SKM-1 treated with dmso at 0.1 percent for 144 hours (cell line): ENCODE data around the gene RRM2.
"Not testable (repeated sequence)": the region's sequence is repeated elsewhere in the genome, so short reads cannot be mapped to it uniquely, and the experiment has no call there.

Source experiments
- DNase-seq: peaks from one replicate; lab custom pipeline; 2025; ENCODE audit not compliant: unreplicated experiment; lab: John Stamatoyannopoulos, UW

Gene RRM2

GRCh38 chr2:10132043-10132575 lies 9.6 kb downstream of the RRM2 start:
- DNase-seq = no peak

- DNase-seq = no peak
Observed at GRCh38 chr2:10132596-10132995, 10.1 kb downstream of the RRM2 start.

- DNase-seq = no peak
Observed at GRCh38 chr2:10132996-10133647, 10.6 kb downstream of the RRM2 start.

- DNase-seq = no peak
Observed at GRCh38 chr2:10135296-10136089, 13.0 kb downstream of the RRM2 start.

- no peak for DNase-seq
Observed at GRCh38 chr2:10136101-10136934, 13.8 kb downstream of the RRM2 start.

- no peak for DNase-seq
Observed at GRCh38 chr2:10137053-10137843, 14.7 kb downstream of the RRM2 start.

- DNase-seq = no peak
Observed at GRCh38 chr2:10139536-10139935, 17.0 kb downstream of the RRM2 start.

GRCh38 chr2:10140841-10141610 lies 18.5 kb downstream of the RRM2 start:
- no peak for DNase-seq

GRCh38 chr2:10141736-10142639 lies 19.4 kb downstream of the RRM2 start:
- DNase-seq = no peak

- no peak for DNase-seq
Observed at GRCh38 chr2:10142640-10142965, 20.1 kb downstream of the RRM2 start.

GRCh38 chr2:10144771-10145518 lies 22.4 kb downstream of the RRM2 start:
- no peak for DNase-seq

- DNase-seq = no peak
Observed at GRCh38 chr2:10145519-10146357, 23.2 kb downstream of the RRM2 start.

- DNase-seq = no peak
Observed at GRCh38 chr2:10146366-10147005, 23.9 kb downstream of the RRM2 start.

GRCh38 chr2:10147050-10147660 lies 24.6 kb downstream of the RRM2 start:
- DNase-seq = not testable (repeated sequence)

- DNase-seq = no peak
Observed at GRCh38 chr2:10148268-10148667, 25.7 kb downstream of the RRM2 start.

- DNase-seq = no peak
Observed at GRCh38 chr2:10149635-10150034, 27.1 kb downstream of the RRM2 start.

GRCh38 chr2:10150436-10150835 lies 27.9 kb downstream of the RRM2 start:
- no peak for DNase-seq
